Progenitor cell of endocrine pancreas (in vitro differentiated cells): ENCODE measurements around the gene NT5M. TPM values are rescaled to one million over a fixed set of nuclear protein-coding genes. Genes with fewer than 3 reads are reported as not detected.

ENCODE experiments used
- DNase-seq: peaks from one replicate; pipeline ENCODE4 v3.0.0; 2021; ENCODE audit warnings: low spot score; ENCODE audit not compliant: unreplicated experiment
- H3K27ac Mint-ChIP-seq: 2 replicates; pipeline ENCODE4 v1.8.0; 2021; ENCODE audit warnings: mild to moderate bottlenecking, moderate library complexity, mixed read lengths
- H3K27me3 Mint-ChIP-seq: 2 replicates; pipeline ENCODE4 v1.8.0; 2021; ENCODE audit warnings: mixed read lengths
- H3K36me3 Mint-ChIP-seq: 2 replicates; pipeline ENCODE4 v1.8.0; 2022; ENCODE audit warnings: mixed read lengths; ENCODE audit not compliant: insufficient read depth
- H3K4me1 Mint-ChIP-seq: 2 replicates; pipeline ENCODE4 v1.8.0; 2021; ENCODE audit warnings: low read depth, mixed read lengths
- H3K4me3 Mint-ChIP-seq: 2 replicates; pipeline ENCODE4 v1.8.0; 2021; ENCODE audit warnings: low read depth, mild to moderate bottlenecking, moderate library complexity, mixed read lengths
- H3K9me3 Mint-ChIP-seq: 2 replicates; pipeline ENCODE4 v1.8.0; 2021; ENCODE audit warnings: low read depth, mixed read lengths
- CTCF ChIP-seq: fragments of 200-600 bp; sonication (generic); IDR thresholded peaks from one replicate; pipeline ENCODE4 v1.5.0; 2021; ENCODE audit warnings: antibody characterized with exemption, mild to moderate bottlenecking; ENCODE audit not compliant: unreplicated experiment
- total RNA-seq: library from RNA; stranded (reverse); gene quantifications from 2 replicates; pipeline ENCODE4 v1.2.1, GENCODE V29; 2021

Gene NT5M
- total RNA-seq, 1 donor from 2014 or later = 2.4 TPM

- Mint-ChIP-seq H3K36me3 (no peaks in the 10 kb centered on the region), H3K27me3 (peaks cover 3% of the 10 kb centered on the region), H3K27ac (peak overlapping the region; percentile 37), H3K4me3 (no peak overlapping the region), H3K4me1 (peaks cover 3% of the 10 kb centered on the region), H3K9me3 (no peaks in the 10 kb centered on the region)
- no peak for DNase-seq
- no peak for TF ChIP-seq CTCF
These were observed 45.0 kb downstream of the NT5M start for GRCh38 chr17:17347956-17348871.

GRCh38 chr17:17348872-17349723 is 45.9 kb downstream of the NT5M start:
- Mint-ChIP-seq H3K4me3 (no peak overlapping the region), H3K9me3 (no peaks in the 10 kb centered on the region), H3K27me3 (peaks cover 6% of the 10 kb centered on the region), H3K4me1 (peaks cover 3% of the 10 kb centered on the region), H3K36me3 (no peaks in the 10 kb centered on the region), H3K27ac (no peak overlapping the region)
- no peak for DNase-seq
- TF ChIP-seq CTCF = no peak

- H3K36me3 Mint-ChIP-seq = no peaks in the 10 kb centered on the region
- no peaks in the 10 kb centered on the region for H3K9me3 Mint-ChIP-seq
- H3K4me3 Mint-ChIP-seq = no peak overlapping the region
- H3K27ac Mint-ChIP-seq = no peak overlapping the region
- DNase-seq = no peak
- no peak for TF ChIP-seq CTCF
- H3K4me1 Mint-ChIP-seq = peaks cover 3% of the 10 kb centered on the region
- peaks cover 6% of the 10 kb centered on the region for H3K27me3 Mint-ChIP-seq
These were observed 46.5 kb downstream of the NT5M start for GRCh38 chr17:17349724-17350106.

GRCh38 chr17:17350491-17351355 is 47.5 kb downstream of the NT5M start:
- no peak for TF ChIP-seq CTCF
- peaks cover 6% of the 10 kb centered on the region for H3K27me3 Mint-ChIP-seq
- peak overlapping the region; percentile 66 for H3K27ac Mint-ChIP-seq
- H3K4me3 Mint-ChIP-seq = no peak overlapping the region
- peaks cover 3% of the 10 kb centered on the region for H3K4me1 Mint-ChIP-seq
- no peak for DNase-seq
- H3K9me3 Mint-ChIP-seq = no peaks in the 10 kb centered on the region
- H3K36me3 Mint-ChIP-seq = no peaks in the 10 kb centered on the region
